ENCODE measurements around the gene MYO1D.

The MYO1D gene

GRCh38 chr17:32583053-32583452 is 293.9 kb downstream of the MYO1D start:
- TF ChIP-seq, protein P1, sequence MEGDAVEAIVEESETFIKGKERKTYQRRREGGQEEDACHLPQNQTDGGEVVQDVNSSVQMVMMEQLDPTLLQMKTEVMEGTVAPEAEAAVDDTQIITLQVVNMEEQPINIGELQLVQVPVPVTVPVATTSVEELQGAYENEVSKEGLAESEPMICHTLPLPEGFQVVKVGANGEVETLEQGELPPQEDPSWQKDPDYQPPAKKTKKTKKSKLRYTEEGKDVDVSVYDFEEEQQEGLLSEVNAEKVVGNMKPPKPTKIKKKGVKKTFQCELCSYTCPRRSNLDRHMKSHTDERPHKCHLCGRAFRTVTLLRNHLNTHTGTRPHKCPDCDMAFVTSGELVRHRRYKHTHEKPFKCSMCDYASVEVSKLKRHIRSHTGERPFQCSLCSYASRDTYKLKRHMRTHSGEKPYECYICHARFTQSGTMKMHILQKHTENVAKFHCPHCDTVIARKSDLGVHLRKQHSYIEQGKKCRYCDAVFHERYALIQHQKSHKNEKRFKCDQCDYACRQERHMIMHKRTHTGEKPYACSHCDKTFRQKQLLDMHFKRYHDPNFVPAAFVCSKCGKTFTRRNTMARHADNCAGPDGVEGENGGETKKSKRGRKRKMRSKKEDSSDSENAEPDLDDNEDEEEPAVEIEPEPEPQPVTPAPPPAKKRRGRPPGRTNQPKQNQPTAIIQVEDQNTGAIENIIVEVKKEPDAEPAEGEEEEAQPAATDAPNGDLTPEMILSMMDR (IDR thresholded peaks at IDR 0.05; ENCODE audit: control extremely low read depth, extremely low read depth, low read depth, missing control alignments): no peak
- DNase-seq (ENCODE audit: extremely low spot score): no peak
- POLR2A ChIA-PET: no interaction called here
- CTCF ChIA-PET: no interaction called here

DNA sequence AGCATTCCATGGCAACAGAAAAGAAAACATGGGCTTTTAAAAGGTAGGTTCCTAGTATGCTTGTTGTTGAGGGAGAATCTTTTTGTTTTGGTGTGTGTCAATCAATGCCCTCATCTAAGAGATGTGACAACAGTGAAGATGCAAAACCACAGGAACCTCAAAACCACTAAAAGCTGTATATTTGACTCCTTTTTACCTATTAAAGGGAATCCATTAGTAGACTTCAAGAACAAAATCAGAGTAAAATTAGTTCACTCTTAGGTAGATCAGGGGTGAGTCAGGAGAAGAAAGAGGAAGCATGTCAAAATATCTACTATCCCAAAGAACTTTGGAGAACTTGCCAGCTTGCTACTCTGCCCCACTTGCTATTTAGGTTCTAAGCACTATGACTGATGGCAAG is 301.1 kb downstream of the MYO1D start:
- no peak for DNase-seq (ENCODE audit: extremely low spot score)
- ChIA-PET CTCF (interaction anchor here (1.0 to 1.4 kb wide), 3 partner anchors 10 to 361 kb away, joined by 3 to 4 read pairs (median 3); no protein-coding TSS in a partner anchor), POLR2A (no interaction called here)
- TF ChIP-seq, protein P1 (IDR thresholded peaks at IDR 0.05; ENCODE audit: control extremely low read depth, extremely low read depth, low read depth, missing control alignments): no peak

DNA sequence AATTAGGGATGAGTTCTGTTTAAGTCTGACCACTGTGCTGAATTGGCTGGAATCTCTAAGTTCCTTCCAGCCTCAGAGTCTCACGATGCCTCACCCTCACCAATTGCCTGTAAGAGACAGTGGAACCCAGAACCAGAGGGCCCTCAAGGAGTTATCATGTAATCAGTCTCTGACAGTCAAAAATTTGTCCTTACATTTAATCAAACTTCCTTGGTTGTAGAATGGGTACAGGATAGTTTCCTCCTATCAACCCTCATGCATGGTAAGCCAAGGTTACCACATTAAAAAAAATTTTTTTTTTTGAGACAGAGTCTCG is 306.9 kb downstream of the MYO1D start:
- CTCF ChIA-PET: interaction anchor here (1.4 kb wide), 2 partner anchors 82 to 108 kb away, joined by 3 to 4 read pairs; no protein-coding TSS in a partner anchor
- no peak for DNase-seq (ENCODE audit: extremely low spot score)
- POLR2A ChIA-PET: interaction anchor here (2.3 kb wide), 1 partner anchor 46 kb away, joined by 12 read pairs; no protein-coding TSS in a partner anchor
- TF ChIP-seq, protein P1 (IDR thresholded peaks at IDR 0.05; ENCODE audit: control extremely low read depth, extremely low read depth, low read depth, missing control alignments): no peak

GRCh38 chr17:32569171-32570080 is 307.5 kb downstream of the MYO1D start:
- DNase-seq (ENCODE audit: extremely low spot score): peak; percentile 66
- ChIA-PET CTCF (interaction anchor here (0.8 to 2.0 kb wide), 15 partner anchors 8 to 308 kb away, joined by 3 to 9 read pairs (median 4); partner anchors contain the start of gene MYO1D), POLR2A (interaction anchor here (0.9 to 2.3 kb wide), 3 partner anchors 10 to 52 kb away, joined by 4 to 12 read pairs (median 5); no protein-coding TSS in a partner anchor)
- TF ChIP-seq, protein P1 (IDR thresholded peaks at IDR 0.05; ENCODE audit: control extremely low read depth, extremely low read depth, low read depth, missing control alignments): no peak

DNA sequence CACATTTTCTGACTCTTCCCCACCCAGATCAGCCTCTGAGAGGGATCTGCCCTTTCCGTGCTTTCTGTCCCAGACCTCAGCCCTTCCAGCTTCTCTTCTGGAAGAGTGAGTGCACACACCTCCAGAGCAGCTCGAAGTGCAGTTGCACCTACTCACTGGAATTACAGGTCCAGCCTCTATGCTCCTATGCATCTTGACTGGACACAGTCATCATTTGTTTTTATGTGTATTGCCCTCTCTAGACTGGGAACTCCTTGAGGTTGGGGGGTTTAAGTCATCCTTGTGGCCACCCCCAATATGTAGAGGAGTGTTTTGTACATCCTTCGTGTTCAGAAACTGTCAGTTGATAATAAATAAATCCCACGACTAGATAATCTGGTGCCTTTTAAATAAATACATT is 308.2 kb downstream of the MYO1D start:
- POLR2A ChIA-PET: interaction anchor here (0.9 to 2.3 kb wide), 3 partner anchors 10 to 51 kb away, joined by 4 to 12 read pairs (median 5); no protein-coding TSS in a partner anchor
- CTCF ChIA-PET: interaction anchor here (0.9 to 2.0 kb wide), 14 partner anchors 9 to 309 kb away, joined by 3 to 9 read pairs (median 4); partner anchors contain the start of gene MYO1D
- TF ChIP-seq, protein P1 (IDR thresholded peaks at IDR 0.05; ENCODE audit: control extremely low read depth, extremely low read depth, low read depth, missing control alignments): no peak
- no peak for DNase-seq (ENCODE audit: extremely low spot score)

GRCh38 chr17:32567511-32567910 is 309.4 kb downstream of the MYO1D start:
- TF ChIP-seq, protein P1 (IDR thresholded peaks at IDR 0.05; ENCODE audit: control extremely low read depth, extremely low read depth, low read depth, missing control alignments): no peak
- POLR2A ChIA-PET: no interaction called here
- DNase-seq (ENCODE audit: extremely low spot score): no peak
- CTCF ChIA-PET: interaction anchor here (1.6 to 2.0 kb wide), 2 partner anchors 8 to 29 kb away, joined by 3 to 9 read pairs; no protein-coding TSS in a partner anchor
